Neural progenitor cell (in vitro differentiated cells): ENCODE results near the gene SEMA4D. TPM values are rescaled to one million over a fixed set of nuclear protein-coding genes. Genes with fewer than 3 reads are reported as not detected.

Source experiments
- DNase-seq: peaks from one replicate; pipeline ENCODE4 v3.0.0-alpha.2; 2016; ENCODE audit warnings: low spot score
- H2AFZ ChIP-seq: fragments of 200-600 bp; sonication (generic); replicated peaks from 2 replicates; pipeline ENCODE4 v1.6.1; 2016; ENCODE audit warnings: antibody characterized with exemption
- H3F3A ChIP-seq: fragments of 200-600 bp; sonication (generic); 2 replicates; pipeline ENCODE4 v1.6.1; 2016; ENCODE audit warnings: antibody characterized with exemption, low read depth
- H3K27ac ChIP-seq: fragments of 200-600 bp; sonication (generic); 2 replicates; pipeline ENCODE4 v1.5.1; 2016; ENCODE audit warnings: mild to moderate bottlenecking
- H3K27me3 ChIP-seq: fragments of 200-600 bp; sonication (generic); 2 replicates; pipeline ENCODE4 v1.6.1; 2016; ENCODE audit warnings: mild to moderate bottlenecking, moderate library complexity
- H3K36me3 ChIP-seq: fragments of 200-600 bp; sonication (generic); 2 replicates; pipeline ENCODE4 v1.5.1; 2016
- H3K4me1 ChIP-seq: fragments of 200-600 bp; sonication (generic); 2 replicates; pipeline ENCODE4 v1.6.1; 2016; ENCODE audit warnings: mixed run types
- H3K4me2 ChIP-seq: fragments of 200-600 bp; sonication (generic); 2 replicates; pipeline ENCODE4 v1.6.1; 2016
- H3K4me3 ChIP-seq: fragments of 200-600 bp; sonication (generic); 2 replicates; pipeline ENCODE4 v1.5.1; 2016
- H3K79me2 ChIP-seq: fragments of 200-600 bp; sonication (generic); 2 replicates; pipeline ENCODE4 v1.6.1; 2016; ENCODE audit warnings: low read depth
- H3K9ac ChIP-seq: fragments of 200-600 bp; sonication (generic); 2 replicates; pipeline ENCODE4 v1.6.1; 2016
- H3K9me3 ChIP-seq: fragments of 200-600 bp; sonication (generic); 2 replicates; pipeline ENCODE4 v1.5.1; 2016; ENCODE audit warnings: low read depth
- H4K20me1 ChIP-seq: fragments of 200-600 bp; sonication (generic); 2 replicates; pipeline ENCODE4 v1.6.1; 2016; ENCODE audit warnings: low read depth
- H3K27ac Mint-ChIP-seq: 3 replicates; pipeline ENCODE4 v1.8.0; 2021; ENCODE audit warnings: mixed read lengths
- H3K27me3 Mint-ChIP-seq: 2 replicates; pipeline ENCODE4 v1.8.0; 2022; ENCODE audit warnings: low read depth, mild to moderate bottlenecking, inconsistent platforms, moderate library complexity, mixed read lengths; ENCODE audit not compliant: insufficient read depth
- H3K36me3 Mint-ChIP-seq: 3 replicates; pipeline ENCODE4 v1.8.0; 2021; ENCODE audit warnings: mixed read lengths
- H3K4me1 Mint-ChIP-seq: 3 replicates; pipeline ENCODE4 v1.8.0; 2021; ENCODE audit warnings: mixed read lengths
- H3K4me3 Mint-ChIP-seq: 3 replicates; pipeline ENCODE4 v1.8.0; 2021; ENCODE audit warnings: mild to moderate bottlenecking, moderate library complexity, mixed read lengths
- H3K9me3 Mint-ChIP-seq: 3 replicates; pipeline ENCODE4 v1.8.0; 2020; ENCODE audit warnings: mixed read lengths
- EZH2 ChIP-seq: fragments of 200-600 bp; sonication (generic); IDR thresholded peaks from 2 replicates; pipeline ENCODE4 v1.6.1; 2017; ENCODE audit warnings: antibody characterized with exemption, mild to moderate bottlenecking, moderate library complexity
- EZH2phosphoT487 ChIP-seq: fragments of 200-600 bp; sonication (generic); IDR thresholded peaks from 2 replicates; pipeline ENCODE4 v1.6.1; 2017; ENCODE audit warnings: antibody characterized with exemption
- total RNA-seq: library from RNA; depleted of rRNA; stranded (reverse); fragments of >200 nt; gene quantifications from 2 replicates; pipeline ENCODE4 v1.2.3, GENCODE V29; 2015; ENCODE audit warnings: low replicate concordance
- TF ChIP-seq, protein P1 (sequence below): fragments of 200-600 bp; sonication (generic); IDR thresholded peaks from 2 replicates; pipeline ENCODE4 v1.5.1; 2017; ENCODE audit warnings: antibody characterized with exemption, mild to moderate bottlenecking

Gene SEMA4D
- total RNA-seq, 1 donor from 2014 or later = 19.1 TPM

DNA sequence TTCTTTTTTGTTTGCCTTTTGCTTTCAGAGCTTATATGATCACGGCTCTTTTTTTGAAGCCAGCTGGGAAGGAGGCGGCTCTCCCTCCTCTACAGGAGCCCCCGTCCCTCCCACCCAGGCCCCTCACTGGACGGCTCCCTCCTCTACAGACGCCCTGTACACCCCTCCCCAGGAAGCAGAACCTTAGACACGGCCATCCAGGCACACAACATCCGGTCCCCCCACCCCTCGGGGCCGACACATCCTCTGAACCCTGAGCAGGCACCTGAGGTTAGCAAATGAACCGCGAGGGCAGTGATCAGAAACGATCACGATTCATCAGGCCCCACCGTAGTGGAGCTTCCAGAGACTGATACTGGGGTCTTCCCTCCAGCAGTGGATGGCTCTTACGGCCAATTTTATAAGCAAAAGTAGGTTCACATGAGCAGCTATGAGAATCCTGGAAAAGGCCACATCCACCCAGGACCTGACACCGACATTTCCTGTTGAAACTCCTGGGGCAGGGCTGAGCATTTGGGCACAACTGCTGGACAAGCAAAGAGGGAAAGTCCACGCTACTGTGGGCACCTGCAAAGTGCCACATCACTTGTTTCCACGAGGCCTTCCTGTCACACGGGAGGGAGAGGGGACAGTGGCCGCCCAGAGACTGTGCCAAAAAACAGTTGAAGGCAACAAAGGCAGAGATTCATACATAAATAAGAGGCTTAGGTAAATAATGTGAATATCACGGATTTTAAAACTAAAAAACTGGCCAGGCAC, 78.9 kb downstream of the SEMA4D start:
- H3K79me2 ChIP-seq = peaks cover under 1% of the 10 kb centered on the region
- peaks cover 3% of the 10 kb centered on the region for H3K4me1 ChIP-seq
- Mint-ChIP-seq H3K27me3 (no peaks in the 10 kb centered on the region), H3K9me3 (no peaks in the 10 kb centered on the region), H3K36me3 (peaks cover 3% of the 10 kb centered on the region), H3K27ac (no peak overlapping the region), H3K4me1 (peaks cover 19% of the 10 kb centered on the region), H3K4me3 (no peak overlapping the region)
- peaks cover 39% of the 10 kb centered on the region for H4K20me1 ChIP-seq
- no peak overlapping the region for H3K4me2 ChIP-seq
- TF ChIP-seq, protein P1, sequence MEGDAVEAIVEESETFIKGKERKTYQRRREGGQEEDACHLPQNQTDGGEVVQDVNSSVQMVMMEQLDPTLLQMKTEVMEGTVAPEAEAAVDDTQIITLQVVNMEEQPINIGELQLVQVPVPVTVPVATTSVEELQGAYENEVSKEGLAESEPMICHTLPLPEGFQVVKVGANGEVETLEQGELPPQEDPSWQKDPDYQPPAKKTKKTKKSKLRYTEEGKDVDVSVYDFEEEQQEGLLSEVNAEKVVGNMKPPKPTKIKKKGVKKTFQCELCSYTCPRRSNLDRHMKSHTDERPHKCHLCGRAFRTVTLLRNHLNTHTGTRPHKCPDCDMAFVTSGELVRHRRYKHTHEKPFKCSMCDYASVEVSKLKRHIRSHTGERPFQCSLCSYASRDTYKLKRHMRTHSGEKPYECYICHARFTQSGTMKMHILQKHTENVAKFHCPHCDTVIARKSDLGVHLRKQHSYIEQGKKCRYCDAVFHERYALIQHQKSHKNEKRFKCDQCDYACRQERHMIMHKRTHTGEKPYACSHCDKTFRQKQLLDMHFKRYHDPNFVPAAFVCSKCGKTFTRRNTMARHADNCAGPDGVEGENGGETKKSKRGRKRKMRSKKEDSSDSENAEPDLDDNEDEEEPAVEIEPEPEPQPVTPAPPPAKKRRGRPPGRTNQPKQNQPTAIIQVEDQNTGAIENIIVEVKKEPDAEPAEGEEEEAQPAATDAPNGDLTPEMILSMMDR = no peak
- TF ChIP-seq EZH2phosphoT487 = no peak
- no peak for TF ChIP-seq EZH2
- peaks cover 7% of the 10 kb centered on the region for H3F3A ChIP-seq
- peak overlapping the region; percentile 29 for H3K27ac ChIP-seq
- no peak overlapping the region for H2AFZ ChIP-seq
- no peak for DNase-seq
- no peak overlapping the region for H3K9ac ChIP-seq
- H3K4me3 ChIP-seq = no peak overlapping the region
- H3K9me3 ChIP-seq = no peaks in the 10 kb centered on the region
- no peaks in the 10 kb centered on the region for H3K27me3 ChIP-seq
- no peaks in the 10 kb centered on the region for H3K36me3 ChIP-seq

DNA sequence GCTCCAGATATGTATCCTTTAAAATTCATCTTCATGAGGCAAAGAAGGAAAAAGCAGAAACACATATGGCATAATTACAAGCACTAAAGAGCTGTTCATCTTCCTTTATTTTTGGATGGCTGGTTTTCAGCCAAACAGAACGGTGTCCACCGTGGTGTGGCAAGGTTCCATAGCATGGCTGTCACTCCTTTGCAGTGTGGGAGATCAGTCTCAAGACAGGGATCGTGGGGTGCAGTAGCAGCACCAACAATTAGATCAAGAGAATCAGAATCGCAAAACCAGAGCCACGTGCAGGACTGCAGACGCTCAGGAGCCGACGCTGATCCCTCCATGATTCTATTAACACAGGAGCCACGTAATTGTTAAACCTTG, 79.5 kb downstream of the SEMA4D start:
- no peak overlapping the region for H3K4me3 ChIP-seq
- Mint-ChIP-seq H3K27me3 (no peaks in the 10 kb centered on the region), H3K4me1 (peaks cover 24% of the 10 kb centered on the region), H3K9me3 (no peaks in the 10 kb centered on the region), H3K36me3 (peaks cover 3% of the 10 kb centered on the region), H3K27ac (no peak overlapping the region), H3K4me3 (no peak overlapping the region)
- H3K36me3 ChIP-seq = no peaks in the 10 kb centered on the region
- H4K20me1 ChIP-seq = peaks cover 45% of the 10 kb centered on the region
- H2AFZ ChIP-seq = no peak overlapping the region
- H3F3A ChIP-seq = peaks cover 13% of the 10 kb centered on the region
- no peak for TF ChIP-seq EZH2phosphoT487
- TF ChIP-seq, protein P1 = no peak
- no peak for TF ChIP-seq EZH2
- H3K9me3 ChIP-seq = no peaks in the 10 kb centered on the region
- H3K4me1 ChIP-seq = peaks cover 5% of the 10 kb centered on the region
- no peaks in the 10 kb centered on the region for H3K27me3 ChIP-seq
- H3K79me2 ChIP-seq = no peaks in the 10 kb centered on the region
- H3K4me2 ChIP-seq = no peak overlapping the region
- DNase-seq = no peak
- H3K27ac ChIP-seq = no peak overlapping the region
- no peak overlapping the region for H3K9ac ChIP-seq

DNA sequence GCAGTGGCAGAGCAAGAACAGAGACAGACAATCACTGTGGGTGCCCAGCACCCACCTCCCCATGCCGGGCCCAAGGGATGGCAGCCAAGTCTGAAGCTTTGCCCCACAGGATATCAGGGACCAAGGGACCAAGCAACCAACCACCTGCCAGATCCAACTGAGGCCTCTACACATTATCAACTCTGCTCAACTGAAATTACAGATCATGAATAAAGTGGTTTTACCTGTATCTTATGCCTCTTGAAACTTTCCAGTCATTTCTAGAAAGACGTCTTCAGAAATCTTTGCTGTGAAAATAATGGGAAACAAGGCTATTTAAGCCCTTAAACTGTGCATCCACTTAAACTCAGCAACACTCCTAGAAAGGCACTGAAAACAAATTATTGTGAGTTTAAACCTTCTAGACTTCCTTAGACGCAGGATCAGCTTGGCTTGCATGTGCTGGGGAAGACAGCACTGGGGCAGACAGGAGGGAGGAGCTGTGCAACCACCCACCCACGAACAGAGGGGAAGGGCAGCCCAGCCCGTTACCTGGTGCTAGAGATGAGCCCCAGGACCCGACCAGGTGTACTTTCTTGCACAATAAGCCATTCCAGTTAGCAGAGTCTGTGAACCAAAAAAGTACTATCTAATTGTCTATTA, 80.0 kb downstream of the SEMA4D start:
- H3K79me2 ChIP-seq = no peaks in the 10 kb centered on the region
- Mint-ChIP-seq H3K27me3 (no peaks in the 10 kb centered on the region), H3K27ac (no peak overlapping the region), H3K9me3 (no peaks in the 10 kb centered on the region), H3K4me3 (no peak overlapping the region), H3K4me1 (peaks cover 29% of the 10 kb centered on the region), H3K36me3 (peaks cover 3% of the 10 kb centered on the region)
- no peaks in the 10 kb centered on the region for H3K36me3 ChIP-seq
- H4K20me1 ChIP-seq = peaks cover 51% of the 10 kb centered on the region
- H2AFZ ChIP-seq = no peak overlapping the region
- H3K9me3 ChIP-seq = no peaks in the 10 kb centered on the region
- no peaks in the 10 kb centered on the region for H3K27me3 ChIP-seq
- TF ChIP-seq EZH2phosphoT487 (no peak), EZH2 (no peak)
- TF ChIP-seq, protein P1 = no peak
- DNase-seq = no peak
- no peak overlapping the region for H3K4me3 ChIP-seq
- H3K4me2 ChIP-seq = no peak overlapping the region
- no peak overlapping the region for H3K9ac ChIP-seq
- H3K27ac ChIP-seq = no peak overlapping the region
- peaks cover 18% of the 10 kb centered on the region for H3F3A ChIP-seq
- H3K4me1 ChIP-seq = peaks cover 10% of the 10 kb centered on the region
